ENCODE measurements around the gene MRPL14.

MRPL14 gene

DNA sequence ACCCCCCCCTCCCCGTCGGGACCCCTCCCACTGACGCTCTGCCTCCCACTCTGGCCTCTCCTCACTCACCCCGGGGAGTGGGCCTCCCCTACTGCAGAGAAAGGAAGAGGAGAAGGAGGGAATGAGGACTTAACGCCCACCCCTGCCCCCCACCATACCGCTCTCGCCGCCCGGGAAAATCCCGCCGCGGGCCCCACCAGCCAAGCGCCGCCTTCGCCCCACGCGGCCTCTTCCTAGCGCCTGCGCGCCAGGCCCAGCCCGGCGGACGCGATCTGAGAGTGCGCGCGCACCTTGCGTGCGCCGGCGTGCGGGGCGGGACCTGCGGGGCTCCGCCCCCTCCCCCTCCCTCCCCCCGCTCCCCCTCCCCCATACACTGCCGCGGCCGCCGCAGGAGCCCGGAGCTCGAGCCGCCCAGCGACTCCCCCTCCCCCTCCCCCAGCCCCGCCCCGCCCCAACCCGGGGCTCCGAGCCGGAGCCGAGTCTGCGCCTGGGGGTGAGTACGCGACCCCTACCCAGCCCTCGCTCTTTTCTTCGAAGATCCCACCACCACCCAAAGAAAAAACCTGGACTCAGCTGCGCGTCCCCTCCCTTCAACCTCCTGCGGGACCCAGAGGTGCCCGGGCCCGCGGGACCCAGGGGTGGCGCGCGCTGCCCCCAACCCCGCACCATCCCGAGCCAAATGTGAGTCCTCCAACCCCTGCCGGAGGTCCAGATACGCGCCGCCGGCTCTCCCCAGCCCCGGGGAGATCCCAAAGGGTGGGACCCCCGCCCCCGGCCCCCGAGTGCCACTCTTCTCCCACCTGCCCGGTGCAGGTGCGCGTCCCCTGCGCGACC is at the start of gene MRPL14, which contains the start of gene TMEM63B:
TSS of gene MRPL14 (minus strand) at position 267 of the 834 bp plus-strand sequence. CDS start 10,841 bp downstream, outside the sequence.
TSS of gene TMEM63B (plus strand) at position 369 of the 834 bp plus-strand sequence. CDS start 7,031 bp downstream, outside the sequence.
- peak; percentile 89 to 90 for DNase-seq

DNA sequence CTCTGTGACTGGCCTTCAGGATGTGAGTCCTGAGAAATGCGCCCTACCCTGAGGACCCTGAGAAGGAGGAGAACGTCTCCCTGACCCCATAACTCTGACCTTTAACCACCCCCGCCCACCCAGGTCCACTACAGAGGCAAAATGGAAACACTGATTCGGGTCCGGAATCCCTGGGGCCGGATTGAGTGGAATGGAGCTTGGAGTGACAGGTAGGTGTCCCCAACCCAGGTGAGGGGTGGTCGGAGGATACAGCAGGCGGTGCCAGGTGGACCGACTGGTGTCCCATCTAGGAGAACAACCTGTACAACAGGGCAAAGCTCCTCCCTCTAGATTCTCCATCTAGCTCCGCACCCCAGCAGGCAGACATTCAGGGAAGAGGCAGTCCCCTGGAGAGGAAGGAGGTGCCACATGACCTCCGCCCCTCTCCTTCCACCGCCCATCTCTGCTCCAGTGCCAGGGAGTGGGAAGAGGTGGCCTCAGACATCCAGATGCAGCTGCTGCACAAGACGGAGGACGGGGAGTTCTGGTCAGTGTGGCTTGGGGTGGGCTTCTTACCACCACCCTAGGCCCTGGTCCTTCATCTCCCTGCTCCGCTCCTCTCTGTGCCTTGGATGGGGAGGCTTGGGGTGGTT is 49.0 kb upstream of the MRPL14 start:
- DNase-seq = no peak

DNA sequence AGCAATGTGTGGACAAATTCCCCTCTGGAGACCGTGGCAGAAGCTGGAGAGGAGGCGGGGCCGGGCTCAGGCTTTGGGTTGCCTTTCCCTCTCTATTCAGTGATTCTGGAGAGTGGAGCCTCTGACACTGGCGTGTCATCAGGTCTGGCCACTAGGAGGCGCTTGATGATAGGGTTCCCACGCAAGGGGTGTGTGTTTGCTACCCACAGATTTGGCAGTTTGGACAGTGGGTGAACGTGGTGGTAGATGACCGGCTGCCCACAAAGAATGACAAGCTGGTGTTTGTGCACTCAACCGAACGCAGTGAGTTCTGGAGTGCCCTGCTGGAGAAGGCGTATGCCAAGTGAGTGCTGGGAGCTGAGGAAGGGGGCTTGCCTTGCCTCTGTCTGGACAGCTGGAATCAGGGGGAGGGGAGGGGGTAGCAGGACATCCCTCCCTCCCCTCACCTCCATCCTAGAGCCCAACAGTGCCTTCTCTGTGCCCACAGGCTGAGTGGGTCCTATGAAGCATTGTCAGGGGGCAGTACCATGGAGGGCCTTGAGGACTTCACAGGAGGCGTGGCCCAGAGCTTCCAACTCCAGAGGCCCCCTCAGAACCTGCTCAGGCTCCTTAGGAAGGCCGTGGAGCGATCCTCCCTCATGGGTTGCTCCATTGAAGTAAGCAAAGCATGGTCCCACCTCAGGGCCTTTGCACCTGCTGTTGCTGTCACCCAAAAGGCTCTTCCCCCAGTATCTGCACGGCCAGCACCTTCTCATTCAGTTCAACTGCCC is 45.7 kb upstream of the MRPL14 start:
- peak; percentile 85 for DNase-seq

DNA sequence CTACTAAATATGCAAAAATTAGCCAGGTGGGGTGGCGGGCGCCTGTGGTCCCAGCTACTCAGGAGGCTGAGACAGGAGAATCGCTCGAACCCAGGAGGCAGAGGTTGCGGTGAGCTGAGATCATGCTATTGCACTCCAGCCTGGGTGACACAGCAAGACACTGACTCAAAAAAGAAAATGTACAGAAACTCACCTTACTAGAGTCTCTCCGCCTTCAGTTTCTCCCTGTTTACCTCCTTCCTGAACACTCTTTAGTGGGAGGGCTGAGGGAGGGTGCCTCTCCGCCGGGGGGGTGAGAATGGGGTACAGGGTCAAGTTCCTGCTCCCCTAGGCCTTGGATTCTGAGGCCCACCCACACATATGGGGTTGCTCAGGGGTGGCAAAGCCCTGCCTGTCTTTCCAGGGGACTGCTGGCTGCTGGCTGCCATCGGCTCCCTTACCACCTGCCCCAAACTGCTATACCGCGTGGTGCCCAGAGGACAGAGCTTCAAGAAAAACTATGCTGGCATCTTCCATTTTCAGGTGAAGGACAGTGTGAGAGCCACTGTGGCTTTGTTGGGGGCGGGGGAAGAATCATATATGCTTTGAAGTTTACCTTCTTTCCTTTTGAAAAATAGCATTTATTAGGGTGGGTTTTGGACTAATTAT is 44.8 kb upstream of the MRPL14 start:
- DNase-seq = peak in 1 of 2 donors; percentile 48

DNA sequence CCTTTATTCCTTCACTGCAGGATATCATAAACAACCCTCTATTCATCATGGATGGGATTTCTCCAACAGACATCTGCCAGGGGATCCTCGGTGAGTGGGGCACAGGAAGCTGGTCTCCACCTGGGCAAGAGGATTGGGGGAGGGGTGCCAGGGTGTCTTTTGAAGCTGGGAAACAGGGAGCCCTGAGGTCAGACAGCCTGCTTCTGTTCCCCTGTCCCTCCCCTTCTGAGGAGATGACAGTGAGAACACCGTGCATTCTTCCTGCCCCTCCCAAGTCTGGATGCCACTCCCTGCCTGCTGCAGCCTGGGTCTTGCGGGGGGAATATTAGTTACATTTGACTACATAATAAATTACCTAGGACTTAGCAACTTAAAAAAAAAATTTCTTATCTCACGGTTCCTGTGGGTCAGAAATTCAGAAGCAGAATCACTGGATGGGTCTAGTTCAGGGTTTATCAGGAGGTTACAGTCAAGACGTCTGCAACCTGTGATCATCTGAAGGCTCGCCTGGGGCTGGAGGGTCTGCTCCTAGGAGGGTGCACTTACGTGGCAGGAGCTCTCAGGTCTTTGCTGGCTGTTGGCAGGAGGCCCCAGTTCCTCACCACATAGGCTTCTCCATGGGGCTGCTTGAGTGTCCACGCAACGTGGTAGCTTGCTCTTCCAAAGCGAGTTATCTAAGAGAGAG is 42.8 kb upstream of the MRPL14 start:
- DNase-seq = no peak

DNA sequence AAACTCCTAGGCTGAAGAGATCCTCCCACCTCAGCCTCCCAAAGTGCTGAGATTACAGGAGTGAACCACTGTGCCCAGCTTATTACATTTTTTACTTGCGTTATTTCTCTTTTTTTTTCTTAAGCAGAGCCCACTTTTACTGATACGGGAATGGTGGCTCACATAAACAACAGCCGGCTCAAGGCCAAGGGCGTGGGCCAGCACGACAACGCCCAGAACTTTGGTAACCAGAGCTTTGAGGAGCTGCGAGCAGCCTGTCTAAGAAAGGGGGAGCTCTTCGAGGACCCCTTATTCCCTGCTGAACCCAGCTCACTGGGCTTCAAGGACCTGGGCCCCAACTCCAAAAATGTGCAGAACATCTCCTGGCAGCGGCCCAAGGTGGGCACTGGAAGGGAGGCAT is 41.9 kb upstream of the MRPL14 start:
- DNase-seq = no peak

DNA sequence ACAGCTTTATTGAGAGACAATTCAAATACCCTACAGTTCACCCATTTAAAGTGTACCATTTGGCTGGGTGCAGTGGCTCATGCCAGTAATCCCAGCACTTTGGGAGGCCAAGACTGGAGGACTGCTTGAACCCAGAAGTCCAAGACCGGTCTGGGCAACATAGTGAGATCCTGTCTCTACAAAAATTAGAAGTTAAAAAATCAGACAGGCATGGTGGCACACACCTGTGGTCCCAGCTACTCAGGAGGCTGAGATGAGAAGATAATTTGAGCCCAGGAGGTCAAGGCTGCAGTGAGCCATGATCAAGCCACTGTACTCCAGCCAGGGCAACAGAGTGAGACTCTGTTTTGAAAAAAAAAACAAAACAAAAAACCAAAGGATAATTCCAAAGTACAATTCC is 40.3 kb upstream of the MRPL14 start:
- no peak for DNase-seq

DNA sequence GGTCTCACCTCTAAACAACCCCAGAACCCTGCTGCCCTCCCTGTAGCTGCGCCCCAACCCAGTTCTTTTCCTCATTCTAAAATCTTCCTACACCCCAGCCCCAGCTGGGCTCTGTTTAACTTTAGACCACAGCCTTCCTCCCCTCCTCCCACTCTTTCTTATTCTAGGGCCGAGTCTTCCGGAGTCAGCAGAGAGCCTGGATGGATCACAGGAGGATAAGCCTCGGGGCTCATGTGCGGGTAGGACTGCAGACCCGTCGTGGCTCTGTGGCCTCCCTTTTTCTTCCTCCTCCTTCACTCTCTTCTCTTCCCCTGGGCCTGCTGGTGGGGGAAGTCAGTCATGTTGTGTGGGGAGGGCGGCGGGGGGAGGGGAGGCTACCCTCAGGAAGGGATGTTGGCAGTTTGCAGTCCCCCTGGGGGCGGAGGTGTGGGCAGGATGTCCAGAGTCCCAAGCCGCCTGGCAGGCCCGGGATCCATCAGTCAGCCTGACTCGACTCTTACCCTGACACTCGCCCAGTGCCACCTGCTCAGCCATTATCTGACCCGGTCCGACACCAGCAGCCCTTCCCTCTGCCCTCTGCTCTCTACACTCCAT is 39.4 kb upstream of the MRPL14 start:
- DNase-seq = no peak

DNA sequence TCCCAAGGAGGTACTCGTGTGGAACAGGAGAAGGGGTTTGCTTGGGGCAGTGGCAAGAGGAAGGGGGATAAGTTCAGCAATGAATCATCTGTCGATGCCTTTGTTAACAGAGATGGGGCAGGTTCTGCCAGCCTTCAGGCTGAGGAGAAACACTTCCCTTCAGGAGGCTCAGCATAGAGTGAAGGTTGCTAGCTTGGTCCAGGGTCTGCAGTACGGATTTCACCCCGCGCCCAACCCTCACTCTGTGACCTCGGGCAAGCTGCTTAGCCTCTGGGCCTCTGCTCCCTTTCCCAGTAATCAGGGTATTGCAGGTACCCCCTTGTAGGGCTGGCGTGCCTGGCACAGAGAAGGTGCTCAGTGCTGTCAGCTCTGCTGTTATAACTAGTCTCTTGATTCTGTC is 38.9 kb upstream of the MRPL14 start:
- DNase-seq = no peak

DNA sequence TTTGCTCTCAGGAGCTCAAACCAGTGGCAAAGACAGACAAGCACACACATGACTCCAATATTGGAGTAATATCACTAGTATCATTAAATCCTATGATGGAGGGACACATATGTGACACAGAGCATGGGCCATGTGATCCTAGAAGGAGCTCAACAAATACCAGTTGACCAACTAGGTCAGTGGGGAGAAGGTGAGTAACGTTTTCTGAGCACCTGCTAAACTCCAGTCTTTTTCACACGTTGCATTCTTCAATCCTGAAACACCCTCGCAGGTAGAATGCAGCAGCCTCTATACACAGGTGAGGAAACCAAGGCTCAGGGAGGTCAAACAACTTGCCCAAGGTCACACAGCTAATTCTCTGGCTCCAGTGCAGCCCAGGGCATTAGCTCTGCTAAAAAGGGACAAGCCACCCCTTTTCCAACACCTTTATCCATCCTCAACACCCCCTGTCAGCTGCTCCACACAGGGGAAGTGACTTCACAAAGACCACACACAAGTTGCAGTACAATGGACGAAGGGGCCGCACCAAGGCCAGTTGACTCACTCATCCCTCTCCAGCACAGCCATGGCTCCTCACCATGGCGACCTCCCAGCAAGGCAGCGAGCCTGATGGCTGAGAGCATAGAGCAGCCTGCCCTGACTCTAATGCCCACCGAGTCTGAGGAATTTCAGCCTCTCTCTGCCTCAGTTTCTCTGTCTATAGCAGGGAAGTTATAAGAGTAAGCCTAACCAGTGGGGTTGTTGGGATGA is 35.8 kb upstream of the MRPL14 start:
- DNase-seq = no peak

DNA sequence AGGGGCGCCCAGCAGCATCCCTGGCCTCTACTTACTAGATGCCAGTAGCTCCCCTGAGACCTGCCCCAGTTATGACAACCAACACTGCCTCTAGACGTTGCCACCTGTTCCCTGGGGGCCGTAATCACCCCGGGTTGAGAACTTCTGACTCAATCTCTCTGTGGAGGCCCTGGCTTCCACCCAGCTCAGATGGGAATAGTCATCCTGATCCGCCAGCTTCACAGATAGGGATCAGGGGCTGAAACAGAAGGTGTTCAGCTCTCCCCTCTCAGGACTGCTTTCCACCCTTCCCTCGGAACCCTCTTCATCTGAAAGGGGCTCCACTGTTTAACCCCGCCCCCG is 34.7 kb upstream of the MRPL14 start:
- DNase-seq = peak in 1 of 2 donors; percentile 9

DNA sequence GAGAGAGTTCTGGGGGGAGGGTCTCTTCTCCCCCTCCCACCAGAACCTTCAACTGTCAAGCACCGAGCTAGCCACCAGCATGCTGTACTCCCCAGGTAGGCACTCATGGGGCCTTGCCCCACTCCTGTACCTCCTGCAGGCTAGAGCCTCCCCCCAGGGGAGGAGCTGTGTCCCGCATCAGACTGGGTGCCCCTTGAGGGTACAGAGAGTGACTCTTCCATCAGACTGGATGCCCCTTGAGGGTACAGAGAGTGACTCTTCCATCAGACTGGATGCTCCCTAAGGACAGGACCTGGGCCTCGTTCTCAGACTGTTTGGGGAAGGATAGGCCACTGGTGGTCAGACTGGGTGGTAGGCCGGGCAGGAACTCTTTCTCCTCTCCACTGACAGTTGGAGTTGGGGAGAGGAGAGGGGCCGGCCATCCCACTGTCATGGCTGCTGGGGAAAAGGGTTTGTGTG is 31.5 kb upstream of the MRPL14 start, which contains the start of gene CAPN11:
TSS of gene CAPN11 (plus strand) at position 51 of the 459 bp plus-strand sequence. CDS start at position 80, 29 bp downstream.
- DNase-seq = no peak

DNA sequence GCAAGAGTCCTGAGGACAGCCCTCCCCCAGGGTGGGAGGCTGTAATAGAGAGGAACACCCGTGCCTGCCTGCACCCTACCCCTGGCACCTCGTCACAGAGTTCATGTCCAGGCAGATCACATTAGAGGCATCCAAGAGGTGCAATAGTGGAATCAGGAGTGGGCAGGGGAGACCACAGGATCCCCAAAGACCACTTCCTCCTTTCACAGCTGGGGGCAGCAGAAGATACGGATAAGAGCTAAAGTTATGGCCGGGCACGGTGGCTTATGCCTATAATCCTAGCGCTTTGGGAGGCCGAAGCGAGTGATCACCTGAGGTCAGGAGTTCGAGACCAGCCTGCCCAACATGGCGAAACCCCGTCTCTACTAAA is 29.9 kb upstream of the MRPL14 start:
- no peak for DNase-seq

DNA sequence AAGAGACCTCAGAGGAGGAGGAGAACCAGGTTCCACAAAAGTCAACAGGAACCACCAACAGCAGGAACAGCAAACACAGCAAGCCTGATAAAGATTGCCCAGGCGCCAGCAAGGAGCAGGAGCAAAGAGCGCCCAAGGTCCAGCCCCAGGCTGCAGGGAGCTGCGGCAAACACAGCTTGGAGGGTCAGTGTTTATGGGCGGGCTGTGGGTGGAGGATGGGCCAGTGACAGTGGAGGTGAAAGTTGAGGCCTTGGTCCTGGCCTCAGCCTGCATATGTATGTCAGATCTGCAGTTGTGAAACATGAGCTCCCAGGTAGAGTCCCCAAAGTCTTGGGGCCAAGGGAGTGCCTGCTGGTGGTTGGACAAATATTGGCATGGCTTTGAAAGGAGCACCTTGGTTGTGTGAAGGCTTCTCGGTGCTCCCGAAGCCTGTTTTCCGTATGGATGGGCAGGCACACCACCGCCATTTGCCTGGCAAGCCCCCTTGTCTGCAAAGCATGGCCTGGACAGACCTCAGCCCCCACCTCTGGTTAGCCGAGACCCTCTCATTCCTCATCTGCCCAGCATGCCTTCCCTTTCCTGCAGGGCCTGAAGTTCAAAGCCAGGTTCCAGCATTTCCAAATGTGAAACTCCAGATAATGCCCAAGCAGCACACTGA is 29.4 kb upstream of the MRPL14 start:
- no peak for DNase-seq

DNA sequence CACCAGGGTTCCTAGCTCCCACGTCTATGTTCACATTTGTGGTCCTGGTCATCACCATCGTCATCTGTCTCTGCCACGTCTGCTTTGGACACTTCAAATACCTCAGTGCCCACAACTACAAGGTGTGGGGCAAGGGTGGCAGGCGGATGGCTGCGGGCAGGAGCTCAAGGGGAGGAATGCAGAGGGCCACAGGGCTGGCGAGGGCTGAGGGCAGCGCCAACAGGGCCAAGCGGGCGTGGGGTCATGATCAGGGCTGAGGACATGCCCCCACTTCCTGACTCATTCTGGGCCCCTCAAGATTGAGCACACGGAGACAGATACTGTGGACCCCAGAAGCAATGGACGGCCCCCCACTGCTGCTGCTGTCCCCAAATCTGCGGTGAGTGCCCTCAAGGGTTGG is 26.8 kb upstream of the MRPL14 start:
- DNase-seq = no peak

DNA sequence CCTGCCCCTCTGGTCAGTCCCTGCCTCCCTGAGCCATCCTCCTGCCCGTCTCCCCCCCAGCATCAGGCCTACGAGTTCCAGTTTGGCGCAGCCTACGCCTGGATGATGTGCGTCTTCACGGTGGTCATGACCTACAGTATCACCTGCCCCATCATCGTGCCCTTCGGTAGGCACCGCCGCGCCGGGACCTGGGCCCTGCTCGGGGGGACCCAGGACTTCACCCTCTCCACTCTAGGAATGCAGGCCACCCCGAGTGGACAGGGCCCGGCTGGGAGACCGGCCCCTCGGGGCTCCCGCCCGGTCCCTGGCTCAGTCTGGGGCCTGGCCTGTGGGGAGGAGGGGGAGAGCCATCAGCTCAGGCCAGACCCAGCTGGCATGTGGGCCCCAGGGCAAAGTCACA is 25.3 kb upstream of the MRPL14 start:
- no peak for DNase-seq

DNA sequence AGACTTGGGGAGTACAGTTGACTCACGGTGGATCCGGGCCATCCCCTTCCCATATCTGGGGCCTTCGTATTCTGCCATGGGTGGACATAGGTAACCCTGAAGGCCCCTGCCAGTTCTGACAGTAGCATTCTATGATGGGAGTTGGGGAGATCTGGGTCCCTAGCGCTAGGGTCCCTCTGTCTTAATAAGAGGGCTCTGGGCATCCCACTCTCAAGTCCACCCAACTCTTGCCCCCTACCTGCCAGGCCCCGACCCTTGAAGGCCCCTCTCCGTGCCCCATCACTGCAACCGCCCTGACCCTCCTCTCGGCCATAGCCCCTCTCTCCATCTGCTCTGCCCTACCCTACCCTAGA is 24.8 kb upstream of the MRPL14 start:
- no peak for DNase-seq

DNA sequence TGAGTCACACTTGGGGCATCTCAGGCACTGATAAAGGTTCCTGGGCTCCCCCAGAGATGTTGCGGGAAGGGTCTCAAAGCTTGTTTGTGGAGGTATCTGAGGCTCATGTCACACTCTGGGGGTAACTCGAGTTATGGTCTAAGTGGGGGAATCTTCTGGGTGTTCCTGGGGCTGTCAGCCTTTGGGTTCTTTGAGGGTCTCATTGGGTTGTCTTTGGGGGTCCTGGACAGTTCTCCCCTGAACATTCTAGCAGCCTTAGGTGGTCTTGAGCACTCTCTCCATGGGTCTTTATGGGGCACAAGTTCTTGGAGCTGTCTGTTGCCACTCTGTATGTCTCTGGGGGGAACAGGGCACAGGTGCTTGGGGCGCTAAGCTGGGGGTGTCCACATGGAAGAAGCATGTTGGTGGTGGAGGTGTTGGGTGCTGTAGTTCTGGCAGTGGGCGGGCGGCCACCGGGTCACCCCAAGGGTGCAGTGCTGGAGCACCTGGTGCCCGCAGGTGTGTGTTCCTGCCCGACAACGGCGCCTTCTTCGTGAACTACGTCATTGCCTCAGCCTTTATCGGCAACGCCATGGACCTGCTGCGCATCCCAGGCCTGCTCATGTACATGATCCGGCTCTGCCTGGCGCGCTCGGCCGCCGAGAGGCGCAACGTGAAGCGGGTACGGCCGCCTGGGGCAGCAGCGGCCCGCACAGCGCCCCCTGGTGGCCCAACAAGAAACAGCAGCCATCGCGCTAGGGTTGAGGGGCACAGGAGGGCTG is 24.3 kb upstream of the MRPL14 start:
- peak; percentile 85 to 87 for DNase-seq

DNA sequence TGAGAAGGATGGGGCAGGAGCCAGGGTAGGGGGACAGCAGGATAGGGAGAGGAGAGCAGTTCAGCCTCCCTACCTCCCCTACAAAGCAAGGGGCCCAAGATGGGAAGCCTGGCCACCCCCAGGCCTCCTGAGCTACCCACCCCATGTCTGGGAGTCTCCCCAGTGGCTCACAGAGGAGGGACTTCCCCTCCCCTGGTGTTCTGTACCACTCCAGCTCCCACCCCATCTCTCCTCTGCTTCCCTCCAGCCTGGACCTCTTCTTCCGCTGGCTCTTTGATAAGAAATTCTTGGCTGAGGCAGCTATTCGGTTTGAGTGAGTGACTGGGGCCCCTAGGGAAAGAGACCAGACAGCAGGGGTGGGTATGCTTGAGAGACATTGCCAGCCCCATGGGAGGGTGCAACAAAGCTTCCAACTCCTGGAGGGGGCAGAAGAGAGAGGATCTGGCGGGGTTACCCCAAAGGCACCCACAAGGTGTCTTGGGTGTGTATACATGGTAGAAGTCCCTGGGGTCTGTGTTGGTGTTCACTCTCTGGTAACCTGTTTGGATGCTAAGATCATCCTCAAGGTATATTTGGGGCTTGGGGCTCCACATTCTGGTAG is 23.2 kb upstream of the MRPL14 start:
- DNase-seq = no peak
